ENCODE results near the gene NKIRAS1.
"Not testable (repeated sequence)": the region's sequence is repeated elsewhere in the genome, so short reads cannot be mapped to it uniquely, and the experiment has no call there.

NKIRAS1 gene

GRCh38 chr3:23886311-23886710 lies 30.5 kb downstream of the NKIRAS1 start:
- H3K4me3 ChIP-seq (ENCODE audit: low read depth, low read length): no peak overlapping the region
- TF ChIP-seq CTCF (IDR thresholded peaks at IDR 0.05; ENCODE audit: borderline replicate concordance, insufficient read depth, low read depth, low read length): no peak

DNA sequence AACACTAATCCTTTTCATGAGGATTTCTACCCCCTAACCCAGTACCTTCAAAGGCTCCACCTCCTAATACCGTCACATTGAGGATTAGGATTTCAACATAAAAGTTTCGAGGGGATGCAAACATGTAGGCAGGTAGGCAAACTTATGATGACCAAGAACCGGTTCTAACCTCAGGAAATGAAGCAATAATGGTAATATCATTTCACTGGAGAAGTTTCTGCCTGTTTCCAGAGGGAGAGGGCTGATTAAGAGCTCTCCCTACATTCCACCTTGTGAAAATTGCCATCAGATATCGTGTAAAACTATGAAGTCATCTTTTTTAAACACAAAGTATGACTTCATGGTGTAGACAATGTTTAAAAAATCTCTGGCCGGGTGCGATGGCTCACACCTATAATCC lies 31.6 kb downstream of the NKIRAS1 start:
- no peak overlapping the region for H3K4me3 ChIP-seq (ENCODE audit: low read depth, low read length)

GRCh38 chr3:23884481-23884880 lies 32.3 kb downstream of the NKIRAS1 start:
- no peak for TF ChIP-seq CTCF (IDR thresholded peaks at IDR 0.05; ENCODE audit: borderline replicate concordance, insufficient read depth, low read depth, low read length)
- H3K4me3 ChIP-seq (ENCODE audit: low read depth, low read length): no peak overlapping the region

More for the DNA sequence above, 31.6 kb downstream of the NKIRAS1 start:
- TF ChIP-seq CTCF (IDR thresholded peaks at IDR 0.05; ENCODE audit: borderline replicate concordance, insufficient read depth, low read depth, low read length): no peak

DNA sequence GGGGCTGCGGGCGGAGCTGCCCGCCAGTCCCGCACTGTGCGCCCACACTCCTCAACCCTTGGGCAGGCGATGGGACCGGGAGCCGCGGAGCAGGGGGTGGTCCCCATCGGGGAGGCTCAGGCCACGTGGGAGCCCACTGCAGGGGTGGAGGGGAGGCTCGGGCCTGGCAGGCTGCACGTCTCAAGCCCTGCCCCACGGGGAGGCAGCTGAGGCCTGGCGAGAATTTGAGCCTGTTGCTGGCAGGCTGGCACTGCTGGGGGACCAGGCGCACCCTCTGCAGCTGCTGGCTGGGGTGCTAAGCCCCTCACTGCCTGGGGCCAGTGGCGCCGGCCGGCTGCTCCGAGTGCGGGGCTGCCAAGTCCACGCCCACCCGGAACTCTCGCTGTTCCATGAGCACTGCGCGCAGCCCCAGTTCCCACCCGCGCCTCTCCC lies 34.3 kb downstream of the NKIRAS1 start:
- no peak for TF ChIP-seq CTCF (IDR thresholded peaks at IDR 0.05; ENCODE audit: borderline replicate concordance, insufficient read depth, low read depth, low read length)
- no peak overlapping the region for H3K4me3 ChIP-seq (ENCODE audit: low read depth, low read length)

GRCh38 chr3:23881993-23882392 lies 34.8 kb downstream of the NKIRAS1 start:
- H3K4me3 ChIP-seq (ENCODE audit: low read depth, low read length): not testable (repeated sequence)

GRCh38 chr3:23880703-23881339 lies 36.0 kb downstream of the NKIRAS1 start:
- no peak overlapping the region for H3K4me3 ChIP-seq (ENCODE audit: low read depth, low read length)
- TF ChIP-seq CTCF (IDR thresholded peaks at IDR 0.05; ENCODE audit: borderline replicate concordance, insufficient read depth, low read depth, low read length): no peak

GRCh38 chr3:23879485-23879884 lies 37.3 kb downstream of the NKIRAS1 start:
- no peak for TF ChIP-seq CTCF (IDR thresholded peaks at IDR 0.05; ENCODE audit: borderline replicate concordance, insufficient read depth, low read depth, low read length)
- no peak overlapping the region for H3K4me3 ChIP-seq (ENCODE audit: low read depth, low read length)
